Sigmoid colon (tissue), 7 donors: ENCODE results near the gene KLHL35. TPM values are rescaled to one million over a fixed set of nuclear protein-coding genes. Genes with fewer than 3 reads are reported as not detected.

Experiments
- DNase-seq: peaks from one replicate; pipeline ENCODE4 v3.0.0-alpha.2; 2019
- H3K27ac ChIP-seq, 4 donors: fragments of 200-600 bp; sonication (generic); one replicate each; pipeline ENCODE4 v1.5.1; 2016 to 2019; ENCODE audit warnings: mild to moderate bottlenecking in 1 of 4
- H3K27me3 ChIP-seq, 3 donors: fragments of 200-600 bp; sonication (generic); one replicate each; pipeline ENCODE4 v1.5.1; 2019; ENCODE audit warnings: mild to moderate bottlenecking in 1 of 3
- H3K36me3 ChIP-seq, 4 donors: fragments of 200-600 bp; sonication (generic); one replicate each; pipeline ENCODE4 v1.5.1; 2016 to 2019
- H3K4me1 ChIP-seq, 4 donors: fragments of 200-600 bp; sonication (generic); one replicate each; pipeline ENCODE4 v1.5.1; 2017 to 2019
- H3K4me3 ChIP-seq, 4 donors: fragments of 200-600 bp; sonication (generic); one replicate each; pipeline ENCODE4 v1.5.1; 2017 to 2019; ENCODE audit warnings: mild to moderate bottlenecking in 2 of 4, moderate library complexity in 1 of 4
- H3K9me3 ChIP-seq, 4 donors: fragments of 200-600 bp in 3 of 4; sonication (generic) in 3 of 4; one replicate each; pipeline versions ENCODE4 v1.5.1 to v1.6.1; 2013 to 2019
- EP300 ChIP-seq, 4 donors: sonication (generic); formaldehyde crosslinking; IDR thresholded peaks; one replicate each; pipeline ENCODE4 v1.6.1; 2017; ENCODE audit warnings: antibody characterized with exemption in 4 of 4
- POLR2A ChIP-seq, 2 donors: fragments of 450-650 bp; IDR thresholded peaks; one replicate each; pipeline ENCODE4 v1.6.1; 2016; ENCODE audit warnings: antibody characterized with exemption in 2 of 2, mild to moderate bottlenecking in 2 of 2, moderate library complexity in 2 of 2
- POLR2AphosphoS5 ChIP-seq, 4 donors: sonication (generic); formaldehyde crosslinking; IDR thresholded peaks; one replicate each; pipeline ENCODE4 v1.6.1; 2017; ENCODE audit warnings: antibody characterized with exemption in 4 of 4
- WGBS, 2 donors: extraction: QIAGEN DNeasy Blood & Tissue Kit; methylation state at CpG; one replicate each; pipeline ENCODE4 v1.1.7; 2013; 5-methylcytosine and 5-hydroxymethylcytosine counted together
- intact Hi-C: fragments of 100-400 bp; cut with DNase I; formaldehyde crosslinking; loops from one replicate; pipeline ENCODE4 v1.15.1; 2023
- polyA plus RNA-seq, 3 donors: library from polyadenylated mRNA; stranded (reverse); fragments of 200-250 nt; gene quantifications; one replicate each; pipeline ENCODE4 v1.2.3, GENCODE V29; 2013
- total RNA-seq, 4 donors: library from RNA; depleted of rRNA; stranded (reverse); fragments of >200 nt; gene quantifications; one replicate each; pipeline ENCODE4 v1.1.0, GENCODE V29; 2016
- TF ChIP-seq, protein P1 (sequence below), 4 experiments: fragments of 450-650 bp in 3 of 4; fragments of 200-600 bp in 1 of 4; IDR thresholded peaks; one replicate each; pipeline ENCODE4 v1.5.1; 2016 to 2019; ENCODE audit warnings: antibody characterized with exemption in 4 of 4, mild to moderate bottlenecking in 3 of 4, moderate library complexity in 2 of 4
- donor health status: healthy with polysubstance abuse.
- donor health status: Bipolar disorder and iron deficiency.
- donor health status: healthy.

The KLHL35 gene
- total and polyA plus RNA-seq, 7 donors: 0.41 to 1.1 (median 0.81) TPM; not detected in 4

DNA sequence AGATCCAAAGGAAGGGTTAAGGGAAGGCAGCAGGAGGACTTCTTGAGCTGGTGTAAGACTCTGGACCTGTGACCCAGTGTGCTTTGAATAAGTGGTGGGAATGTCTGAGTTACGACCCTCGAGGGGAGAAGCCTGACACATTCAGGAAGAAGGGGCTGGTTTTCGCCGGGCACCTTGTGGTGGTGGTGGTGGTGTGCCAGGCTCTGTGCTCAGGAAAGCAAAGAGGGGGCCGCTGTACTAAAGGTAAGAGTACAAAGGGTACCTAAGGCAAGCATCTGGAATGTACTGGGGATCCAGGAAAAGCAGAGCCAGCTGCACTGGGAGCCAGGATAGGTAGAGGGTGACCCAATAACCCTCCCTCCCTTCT is 6.3 kb downstream of the KLHL35 start:
- peaks cover 0 to 10% (median 0%) of the 10 kb centered on the region in 4 donors for H3K36me3 ChIP-seq
- peaks cover 0 to 29% (median 23%) of the 10 kb centered on the region in 4 donors for H3K4me1 ChIP-seq
- peaks cover 0 to 4% (median 0%) of the 10 kb centered on the region in 4 donors for H3K9me3 ChIP-seq
- no peak for DNase-seq
- WGBS, 2 donors: 91 to 92% methylated on average over 5 of the region's 5 CpGs
- no peak overlapping the region for H3K4me3 ChIP-seq
- peaks cover 9 to 32% (median 30%) of the 10 kb centered on the region in 3 donors for H3K27me3 ChIP-seq
- intact Hi-C loops: no loop called here
- H3K27ac ChIP-seq: no peak overlapping the region
- TF ChIP-seq EP300 (IDR thresholded peaks at IDR 0.05) (no peak), POLR2A (IDR thresholded peaks at IDR 0.05) (no peak), POLR2AphosphoS5 (IDR thresholded peaks at IDR 0.05) (no peak)
- TF ChIP-seq, protein P1, sequence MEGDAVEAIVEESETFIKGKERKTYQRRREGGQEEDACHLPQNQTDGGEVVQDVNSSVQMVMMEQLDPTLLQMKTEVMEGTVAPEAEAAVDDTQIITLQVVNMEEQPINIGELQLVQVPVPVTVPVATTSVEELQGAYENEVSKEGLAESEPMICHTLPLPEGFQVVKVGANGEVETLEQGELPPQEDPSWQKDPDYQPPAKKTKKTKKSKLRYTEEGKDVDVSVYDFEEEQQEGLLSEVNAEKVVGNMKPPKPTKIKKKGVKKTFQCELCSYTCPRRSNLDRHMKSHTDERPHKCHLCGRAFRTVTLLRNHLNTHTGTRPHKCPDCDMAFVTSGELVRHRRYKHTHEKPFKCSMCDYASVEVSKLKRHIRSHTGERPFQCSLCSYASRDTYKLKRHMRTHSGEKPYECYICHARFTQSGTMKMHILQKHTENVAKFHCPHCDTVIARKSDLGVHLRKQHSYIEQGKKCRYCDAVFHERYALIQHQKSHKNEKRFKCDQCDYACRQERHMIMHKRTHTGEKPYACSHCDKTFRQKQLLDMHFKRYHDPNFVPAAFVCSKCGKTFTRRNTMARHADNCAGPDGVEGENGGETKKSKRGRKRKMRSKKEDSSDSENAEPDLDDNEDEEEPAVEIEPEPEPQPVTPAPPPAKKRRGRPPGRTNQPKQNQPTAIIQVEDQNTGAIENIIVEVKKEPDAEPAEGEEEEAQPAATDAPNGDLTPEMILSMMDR (IDR thresholded peaks at IDR 0.05): no peak

DNA sequence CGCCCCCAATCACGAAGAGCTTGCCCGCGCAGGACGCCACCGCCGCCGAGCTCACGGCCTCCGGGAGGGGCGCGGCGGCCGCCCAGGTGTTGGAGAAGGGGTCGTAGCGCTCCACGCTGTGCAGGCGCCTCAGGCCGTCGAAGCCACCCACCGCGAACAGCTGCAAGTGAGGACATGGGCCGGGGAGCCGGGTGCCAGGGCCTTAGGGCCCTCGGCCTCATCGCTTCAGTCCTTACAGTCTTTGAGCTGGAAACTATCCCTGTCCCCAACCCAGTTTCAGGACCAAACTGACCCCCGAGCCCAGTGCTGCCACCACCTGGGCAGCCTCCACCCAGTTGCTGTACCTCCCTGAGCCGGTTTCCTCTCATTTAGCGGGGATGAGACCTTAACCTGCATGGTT is 7.6 kb downstream of the KLHL35 start:
- WGBS, 2 donors: 88 to 92% methylated on average over 29 of the region's 29 CpGs
- no peak overlapping the region for H3K4me3 ChIP-seq
- H3K27ac ChIP-seq: no peak overlapping the region
- peaks cover 6 to 19% (median 18%) of the 10 kb centered on the region in 3 donors for H3K27me3 ChIP-seq
- H3K4me1 ChIP-seq: peaks cover 0 to 24% (median 19%) of the 10 kb centered on the region in 4 donors
- no peak for TF ChIP-seq POLR2A (IDR thresholded peaks at IDR 0.05)
- TF ChIP-seq, protein P1 (IDR thresholded peaks at IDR 0.05): no peak
- peaks cover 0 to 10% (median 0%) of the 10 kb centered on the region in 4 donors for H3K36me3 ChIP-seq
- intact Hi-C loops: no loop called here
- no peak for DNase-seq
- H3K9me3 ChIP-seq: peaks cover 0 to 4% (median 0%) of the 10 kb centered on the region in 4 donors

DNA sequence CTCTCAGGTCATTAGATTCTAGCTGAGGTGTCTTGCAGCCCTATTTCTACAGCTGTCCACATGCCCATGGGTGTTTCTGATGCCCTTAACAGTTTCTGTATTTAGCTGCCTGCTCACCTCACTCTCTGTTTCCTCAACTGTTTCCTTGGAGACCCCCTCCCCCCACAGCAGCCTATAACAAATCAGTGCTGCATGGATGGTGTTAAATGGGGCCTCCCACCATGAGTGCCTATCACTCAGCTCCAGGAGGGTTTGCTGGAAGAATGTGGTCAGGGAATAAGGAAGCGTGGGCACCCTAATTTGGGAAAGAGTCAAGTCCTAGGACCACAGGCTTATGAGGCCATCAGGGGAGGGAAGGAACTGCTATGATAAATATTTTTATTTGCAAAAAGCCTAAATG is 8.6 kb downstream of the KLHL35 start:
- TF ChIP-seq POLR2A (IDR thresholded peaks at IDR 0.05): no peak
- TF ChIP-seq POLR2AphosphoS5 (IDR thresholded peaks at IDR 0.05): no peak
- TF ChIP-seq, protein P1 (IDR thresholded peaks at IDR 0.05): no peak
- no peak for TF ChIP-seq EP300 (IDR thresholded peaks at IDR 0.05)
- H3K36me3 ChIP-seq: peaks cover 0 to 10% (median 0%) of the 10 kb centered on the region in 4 donors
- H3K27me3 ChIP-seq: peaks cover under 1 to 12% (median 11%) of the 10 kb centered on the region in 3 donors
- no peak for DNase-seq
- H3K4me3 ChIP-seq: no peak overlapping the region
- intact Hi-C loops: no loop called here
- H3K9me3 ChIP-seq: peaks cover 0 to under 1% (median 0%) of the 10 kb centered on the region in 4 donors
- H3K4me1 ChIP-seq: peaks cover 0 to 17% (median 13%) of the 10 kb centered on the region in 4 donors
- WGBS, 2 donors: 87 to 95% methylated on average over 1 of the region's 1 CpG
- no peak overlapping the region for H3K27ac ChIP-seq

DNA sequence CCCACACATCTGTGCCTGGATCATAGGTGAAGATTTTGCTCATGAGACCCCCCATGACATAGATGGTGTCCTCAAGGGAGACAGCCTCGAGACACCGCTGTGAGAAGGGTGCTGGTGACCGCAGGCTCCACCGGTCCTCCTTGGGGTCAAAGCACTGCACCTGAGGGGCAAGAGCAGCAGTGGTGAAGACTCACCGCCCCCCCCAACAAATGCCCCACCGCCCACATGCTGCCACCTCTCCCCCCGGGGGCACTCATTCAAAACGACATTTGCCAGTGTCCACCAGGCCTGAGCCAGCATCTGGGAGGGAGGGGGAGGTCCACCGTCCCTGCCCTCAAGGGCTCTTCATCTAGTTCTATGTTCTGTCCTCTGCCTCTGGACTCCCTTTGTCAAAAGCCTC is 9.3 kb downstream of the KLHL35 start:
- Histone ChIP-seq H3K4me3 (no peak overlapping the region), H3K27ac (no peak overlapping the region), H3K9me3 (no peaks in the 10 kb centered on the region), H3K36me3 (peaks cover 0 to 10% (median 0%) of the 10 kb centered on the region in 4 donors), H3K27me3 (peaks cover 0 to 5% (median 5%) of the 10 kb centered on the region in 3 donors), H3K4me1 (peaks cover 0 to 21% (median 11%) of the 10 kb centered on the region in 4 donors)
- TF ChIP-seq EP300 (IDR thresholded peaks at IDR 0.05): no peak
- TF ChIP-seq, protein P1 (IDR thresholded peaks at IDR 0.05): no peak
- no peak for TF ChIP-seq POLR2AphosphoS5 (IDR thresholded peaks at IDR 0.05)
- no peak for TF ChIP-seq POLR2A (IDR thresholded peaks at IDR 0.05)
- 92 to 94% methylated on average over 9 of the region's 9 CpGs for WGBS, 2 donors
- DNase-seq: no peak
- intact Hi-C loops: no loop called here
